Panc1 (cell line): ENCODE data around the gene GABRB1. TPM values are rescaled to one million over a fixed set of nuclear protein-coding genes. Genes with fewer than 3 reads are reported as not detected.

Source experiments
- ATAC-seq: fragments of 200-7000 bp; cut with Tn5 transposase; 2 replicates; pipeline ENCODE4 v1.9.1; 2020; ENCODE audit warnings: mild to moderate bottlenecking, moderate library complexity
- BruUV-seq: library from RNA; stranded (reverse); fragments of 400-500 nt; replicated peaks from 2 replicates; lab custom pipeline; 2021; lab: Mats Ljungman, UMichigan
- CTCF ChIA-PET: fragments of 300-600 bp; sonication (Branson Sonifier 250); formaldehyde crosslinking; loops from one replicate; lab custom pipeline; 2022; ENCODE audit warnings: antibody characterized with exemption; lab: Charles Lee
- POLR2A ChIA-PET: fragments of 300-600 bp; sonication (Branson Sonifier 250); formaldehyde crosslinking; loops from one replicate; lab custom pipeline; 2022; ENCODE audit warnings: antibody characterized with exemption; lab: Charles Lee
- DNase-seq: peaks from one replicate; pipeline ENCODE4 v3.0.0-alpha.2; 2010; ENCODE audit warnings: low read depth, low spot score
- H3K27ac ChIP-seq: 2 replicates; pipeline ENCODE4 v1.5.1; 2011; ENCODE audit warnings: mild to moderate bottlenecking, low read length, inconsistent platforms
- H3K27me3 ChIP-seq: fragments of 200-500 bp; sonication (Bioruptor generic); 2 replicates; pipeline ENCODE4 v1.6.0; 2014; ENCODE audit warnings: low read length, inconsistent platforms; ENCODE audit not compliant: control insufficient read depth, insufficient read depth
- H3K36me3 ChIP-seq: fragments of 200-500 bp; sonication (Bioruptor generic); 2 replicates; pipeline ENCODE4 v1.5.1; 2014; ENCODE audit warnings: inconsistent platforms, mild to moderate bottlenecking, low read length, moderate library complexity; ENCODE audit not compliant: control insufficient read depth, insufficient read depth
- H3K4me1 ChIP-seq: 2 replicates; pipeline ENCODE4 v1.5.1; 2011; ENCODE audit warnings: inconsistent platforms, mild to moderate bottlenecking, low read length, moderate library complexity; ENCODE audit not compliant: control insufficient read depth, insufficient read depth
- H3K4me3 ChIP-seq, 2 experiments: 2 replicates each; pipeline ENCODE4 v1.5.1; 2011 to 2012; ENCODE audit warnings: low read depth in 2 of 2, low read length in 2 of 2, mild to moderate bottlenecking in 2 of 2, inconsistent platforms in 1 of 2, moderate library complexity in 1 of 2
- H3K9me3 ChIP-seq: fragments of 200-500 bp; sonication (Bioruptor generic); 2 replicates; pipeline ENCODE4 v1.5.1; 2014; ENCODE audit warnings: low read depth, mild to moderate bottlenecking, inconsistent platforms, low read length, moderate library complexity; ENCODE audit not compliant: control insufficient read depth, insufficient read depth
- POLR2AphosphoS5 ChIP-seq: IDR thresholded peaks from 2 replicates; pipeline ENCODE4 v1.6.1; 2012; ENCODE audit warnings: mild to moderate bottlenecking, low read depth, low read length, moderate library complexity
- REST ChIP-seq, 2 experiments: IDR thresholded peaks; 2 replicates each; pipeline ENCODE4 v1.6.1; 2011 to 2012; ENCODE audit warnings: low read depth in 2 of 2, control low read depth in 1 of 2, low read length in 1 of 2, mild to moderate bottlenecking in 1 of 2, moderate library complexity in 1 of 2; ENCODE audit not compliant: insufficient read depth in 1 of 2
- SIN3A ChIP-seq: IDR thresholded peaks from 2 replicates; pipeline ENCODE4 v1.6.1; 2012; ENCODE audit warnings: low read depth, mild to moderate bottlenecking, low read length, moderate library complexity, borderline replicate concordance; ENCODE audit not compliant: insufficient read depth
- TCF7L2 ChIP-seq: IDR thresholded peaks from 2 replicates; pipeline ENCODE4 v1.6.1; 2011; ENCODE audit warnings: mild to moderate bottlenecking, low read depth, low read length, inconsistent platforms
- in situ Hi-C: cut with HindIII; loops from 2 replicates; pipeline ENCODE4 v1.10.0; 2016; ENCODE audit warnings: low sequenced_read_pairs, low pct_unique_long_range_greater_than_20kb
- intact Hi-C: fragments of 100-400 bp; cut with micrococcal nuclease; formaldehyde crosslinking; loops from one replicate; pipeline ENCODE4 v1.10.0; 2022; ENCODE audit not compliant: unreplicated experiment
- total RNA-seq: library from RNA; stranded (reverse); gene quantifications from one replicate; pipeline ENCODE4 v1.2.1, GENCODE V29; 2021; ENCODE audit not compliant: unreplicated experiment
- TF ChIP-seq, protein P1 (sequence below): fragments of 450-650 bp; IDR thresholded peaks from 2 replicates; pipeline ENCODE4 v1.5.1; 2017; ENCODE audit warnings: mild to moderate bottlenecking

The GABRB1 gene
- total RNA-seq, 1 experiment from 2014 or later, result not detected

GRCh38 chr4:47219586-47219985 is 188.2 kb downstream of the GABRB1 start:
- ChIA-PET CTCF (no interaction called here), POLR2A (no interaction called here)
- Histone ChIP-seq H3K4me3 (no peak overlapping the region), H3K4me1 (no peaks in the 10 kb centered on the region), H3K36me3 (no peaks in the 10 kb centered on the region), H3K9me3 (no peaks in the 10 kb centered on the region), H3K27me3 (no peaks in the 10 kb centered on the region), H3K27ac (no peak overlapping the region)
- no peak for ATAC-seq
- TF ChIP-seq POLR2AphosphoS5 (no peak), SIN3A (no peak), TCF7L2 (no peak), REST (IDR thresholded peaks at IDR 0.05; ENCODE audit: insufficient read depth in 1 of 2, low read depth in 2 of 2, low read length in 1 of 2) (no peak)
- TF ChIP-seq, protein P1, sequence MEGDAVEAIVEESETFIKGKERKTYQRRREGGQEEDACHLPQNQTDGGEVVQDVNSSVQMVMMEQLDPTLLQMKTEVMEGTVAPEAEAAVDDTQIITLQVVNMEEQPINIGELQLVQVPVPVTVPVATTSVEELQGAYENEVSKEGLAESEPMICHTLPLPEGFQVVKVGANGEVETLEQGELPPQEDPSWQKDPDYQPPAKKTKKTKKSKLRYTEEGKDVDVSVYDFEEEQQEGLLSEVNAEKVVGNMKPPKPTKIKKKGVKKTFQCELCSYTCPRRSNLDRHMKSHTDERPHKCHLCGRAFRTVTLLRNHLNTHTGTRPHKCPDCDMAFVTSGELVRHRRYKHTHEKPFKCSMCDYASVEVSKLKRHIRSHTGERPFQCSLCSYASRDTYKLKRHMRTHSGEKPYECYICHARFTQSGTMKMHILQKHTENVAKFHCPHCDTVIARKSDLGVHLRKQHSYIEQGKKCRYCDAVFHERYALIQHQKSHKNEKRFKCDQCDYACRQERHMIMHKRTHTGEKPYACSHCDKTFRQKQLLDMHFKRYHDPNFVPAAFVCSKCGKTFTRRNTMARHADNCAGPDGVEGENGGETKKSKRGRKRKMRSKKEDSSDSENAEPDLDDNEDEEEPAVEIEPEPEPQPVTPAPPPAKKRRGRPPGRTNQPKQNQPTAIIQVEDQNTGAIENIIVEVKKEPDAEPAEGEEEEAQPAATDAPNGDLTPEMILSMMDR, result no peak
- in situ Hi-C loops (no loop called here), intact Hi-C loops (no loop called here)
- no peak for DNase-seq
- BruUV-seq, result no TSS peak

GRCh38 chr4:47221721-47222120 is 190.4 kb downstream of the GABRB1 start:
- no peak for DNase-seq
- Histone ChIP-seq H3K4me3 (no peak overlapping the region), H3K9me3 (no peaks in the 10 kb centered on the region), H3K36me3 (no peaks in the 10 kb centered on the region), H3K4me1 (no peaks in the 10 kb centered on the region), H3K27me3 (no peaks in the 10 kb centered on the region), H3K27ac (no peak overlapping the region)
- intact Hi-C loops (no loop called here), in situ Hi-C loops (no loop called here)
- CTCF ChIA-PET, result no interaction called here
- no peak for ATAC-seq
- POLR2A ChIA-PET, result no interaction called here
- TF ChIP-seq, protein P1, result no peak
- TF ChIP-seq SIN3A (no peak), TCF7L2 (no peak), REST (IDR thresholded peaks at IDR 0.05; ENCODE audit: insufficient read depth in 1 of 2, low read depth in 2 of 2, low read length in 1 of 2) (no peak), POLR2AphosphoS5 (no peak)
- BruUV-seq, result no TSS peak
